Measurements from ENCODE around the gene RAB3C. TPM values are rescaled to one million over a fixed set of nuclear protein-coding genes. Genes with fewer than 3 reads are reported as not detected.

The RAB3C gene
- total RNA-seq, 1 donor from 2014 or later, result 0.45 TPM

- Histone ChIP-seq H3K4me2 (ENCODE audit: low read length) (no peak overlapping the region), H3K4me3 (ENCODE audit: insufficient read depth, low read depth, low read length) (no peak overlapping the region), H3K9ac (ENCODE audit: low read length) (no peak overlapping the region), H3K9me3 (ENCODE audit: insufficient read depth, low read depth, low read length) (no peaks in the 10 kb centered on the region), H3K36me3 (ENCODE audit: insufficient read depth, low read length) (no peaks in the 10 kb centered on the region), H3K79me2 (ENCODE audit: insufficient read depth, low read length) (no peaks in the 10 kb centered on the region), H4K20me1 (ENCODE audit: insufficient read depth, low read length) (no peaks in the 10 kb centered on the region), H3K4me1 (ENCODE audit: insufficient read depth, low read length) (no peaks in the 10 kb centered on the region), H3K27me3 (ENCODE audit: insufficient read depth, low read length) (peaks cover 7% of the 10 kb centered on the region), H2AFZ (ENCODE audit: low read depth, low read length) (no peak overlapping the region), H3K27ac (ENCODE audit: low read depth, low read length) (no peak overlapping the region)
- Mint-ChIP-seq H3K36me3 (ENCODE audit: low read depth, unreplicated experiment) (no peaks in the 10 kb centered on the region), H3K9me3 (ENCODE audit: unreplicated experiment) (no peaks in the 10 kb centered on the region), H3K4me1 (ENCODE audit: low read depth, unreplicated experiment) (no peaks in the 10 kb centered on the region), H3K4me3 (ENCODE audit: unreplicated experiment) (no peak overlapping the region), H3K27me3 (ENCODE audit: low read depth, unreplicated experiment) (peaks cover 4% of the 10 kb centered on the region), H3K27ac (ENCODE audit: unreplicated experiment) (no peak overlapping the region)
- FAIRE-seq (no peak), DNase-seq (ENCODE audit: low read depth) (no peak)
- TF ChIP-seq EZH2 (IDR thresholded peaks at IDR 0.05; ENCODE audit: insufficient read depth, low read length), result no peak
- TF ChIP-seq, protein P1, sequence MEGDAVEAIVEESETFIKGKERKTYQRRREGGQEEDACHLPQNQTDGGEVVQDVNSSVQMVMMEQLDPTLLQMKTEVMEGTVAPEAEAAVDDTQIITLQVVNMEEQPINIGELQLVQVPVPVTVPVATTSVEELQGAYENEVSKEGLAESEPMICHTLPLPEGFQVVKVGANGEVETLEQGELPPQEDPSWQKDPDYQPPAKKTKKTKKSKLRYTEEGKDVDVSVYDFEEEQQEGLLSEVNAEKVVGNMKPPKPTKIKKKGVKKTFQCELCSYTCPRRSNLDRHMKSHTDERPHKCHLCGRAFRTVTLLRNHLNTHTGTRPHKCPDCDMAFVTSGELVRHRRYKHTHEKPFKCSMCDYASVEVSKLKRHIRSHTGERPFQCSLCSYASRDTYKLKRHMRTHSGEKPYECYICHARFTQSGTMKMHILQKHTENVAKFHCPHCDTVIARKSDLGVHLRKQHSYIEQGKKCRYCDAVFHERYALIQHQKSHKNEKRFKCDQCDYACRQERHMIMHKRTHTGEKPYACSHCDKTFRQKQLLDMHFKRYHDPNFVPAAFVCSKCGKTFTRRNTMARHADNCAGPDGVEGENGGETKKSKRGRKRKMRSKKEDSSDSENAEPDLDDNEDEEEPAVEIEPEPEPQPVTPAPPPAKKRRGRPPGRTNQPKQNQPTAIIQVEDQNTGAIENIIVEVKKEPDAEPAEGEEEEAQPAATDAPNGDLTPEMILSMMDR (IDR thresholded peaks at IDR 0.05; ENCODE audit: insufficient read depth, low read depth, low read length), result no peak
Measured at GRCh38 chr5:58851153-58851552, 268.3 kb downstream of the RAB3C start.

- no peaks in the 10 kb centered on the region for H3K36me3 Mint-ChIP-seq (ENCODE audit: low read depth, unreplicated experiment)
- no peak for FAIRE-seq
- no peak overlapping the region for H3K4me2 ChIP-seq (ENCODE audit: low read length)
Measured at GRCh38 chr5:58851571-58851970, 268.7 kb downstream of the RAB3C start.

DNA sequence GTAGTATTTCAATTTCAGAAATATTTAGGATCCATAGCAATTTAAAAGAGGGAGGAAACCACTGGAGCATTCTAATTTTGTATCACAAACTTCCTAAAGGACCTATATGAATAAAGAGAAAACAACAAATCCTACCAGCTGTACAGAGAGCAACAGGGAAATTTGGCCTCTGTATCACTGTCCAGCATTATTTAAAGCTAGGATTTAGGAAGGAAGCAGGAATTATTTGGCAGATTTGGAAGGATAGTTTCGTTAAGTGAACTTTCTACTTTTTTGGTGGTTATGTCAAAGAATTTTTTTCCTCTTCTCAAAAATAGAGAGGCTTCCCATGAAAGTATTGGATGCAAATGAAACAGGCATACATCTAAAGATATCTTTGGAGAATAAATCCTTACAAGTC, 269.7 kb downstream of the RAB3C start:
- DNase-seq (ENCODE audit: low read depth) (no peak), FAIRE-seq (no peak)
- no peak overlapping the region for H3K4me3 Mint-ChIP-seq (ENCODE audit: unreplicated experiment)
- no peak overlapping the region for H3K4me2 ChIP-seq (ENCODE audit: low read length)
- peaks cover 4% of the 10 kb centered on the region for H3K27me3 Mint-ChIP-seq (ENCODE audit: low read depth, unreplicated experiment)
- no peaks in the 10 kb centered on the region for H3K36me3 ChIP-seq (ENCODE audit: insufficient read depth, low read length)
- H2AFZ ChIP-seq (ENCODE audit: low read depth, low read length), result no peak overlapping the region
- no peaks in the 10 kb centered on the region for H4K20me1 ChIP-seq (ENCODE audit: insufficient read depth, low read length)
- TF ChIP-seq, protein P1 (IDR thresholded peaks at IDR 0.05; ENCODE audit: insufficient read depth, low read depth, low read length), result no peak
- TF ChIP-seq EZH2 (IDR thresholded peaks at IDR 0.05; ENCODE audit: insufficient read depth, low read length), result no peak
- no peaks in the 10 kb centered on the region for H3K79me2 ChIP-seq (ENCODE audit: insufficient read depth, low read length)
- peaks cover 7% of the 10 kb centered on the region for H3K27me3 ChIP-seq (ENCODE audit: insufficient read depth, low read length)
- H3K9me3 Mint-ChIP-seq (ENCODE audit: unreplicated experiment), result no peaks in the 10 kb centered on the region
- H3K9me3 ChIP-seq (ENCODE audit: insufficient read depth, low read depth, low read length), result no peaks in the 10 kb centered on the region
- no peaks in the 10 kb centered on the region for H3K4me1 Mint-ChIP-seq (ENCODE audit: low read depth, unreplicated experiment)
- H3K4me1 ChIP-seq (ENCODE audit: insufficient read depth, low read length), result no peaks in the 10 kb centered on the region
- H3K27ac ChIP-seq (ENCODE audit: low read depth, low read length), result no peak overlapping the region
- H3K9ac ChIP-seq (ENCODE audit: low read length), result no peak overlapping the region
- no peak overlapping the region for H3K27ac Mint-ChIP-seq (ENCODE audit: unreplicated experiment)
- no peaks in the 10 kb centered on the region for H3K36me3 Mint-ChIP-seq (ENCODE audit: low read depth, unreplicated experiment)
- no peak overlapping the region for H3K4me3 ChIP-seq (ENCODE audit: insufficient read depth, low read depth, low read length)

More at GRCh38 chr5:58851571-58851970, 268.7 kb downstream of the RAB3C start:
- no peaks in the 10 kb centered on the region for H3K9me3 Mint-ChIP-seq (ENCODE audit: unreplicated experiment)
- Histone ChIP-seq H3K27ac (ENCODE audit: low read depth, low read length) (no peak overlapping the region), H3K4me1 (ENCODE audit: insufficient read depth, low read length) (no peaks in the 10 kb centered on the region), H3K9me3 (ENCODE audit: insufficient read depth, low read depth, low read length) (no peaks in the 10 kb centered on the region), H3K9ac (ENCODE audit: low read length) (no peak overlapping the region), H3K27me3 (ENCODE audit: insufficient read depth, low read length) (peaks cover 7% of the 10 kb centered on the region), H3K4me3 (ENCODE audit: insufficient read depth, low read depth, low read length) (no peak overlapping the region), H3K36me3 (ENCODE audit: insufficient read depth, low read length) (no peaks in the 10 kb centered on the region), H3K79me2 (ENCODE audit: insufficient read depth, low read length) (no peaks in the 10 kb centered on the region), H4K20me1 (ENCODE audit: insufficient read depth, low read length) (no peaks in the 10 kb centered on the region), H2AFZ (ENCODE audit: low read depth, low read length) (no peak overlapping the region)
- no peak for DNase-seq (ENCODE audit: low read depth)
- H3K27ac Mint-ChIP-seq (ENCODE audit: unreplicated experiment), result no peak overlapping the region
- no peaks in the 10 kb centered on the region for H3K4me1 Mint-ChIP-seq (ENCODE audit: low read depth, unreplicated experiment)
- H3K4me3 Mint-ChIP-seq (ENCODE audit: unreplicated experiment), result no peak overlapping the region
- H3K27me3 Mint-ChIP-seq (ENCODE audit: low read depth, unreplicated experiment), result peaks cover 4% of the 10 kb centered on the region
- no peak for TF ChIP-seq EZH2 (IDR thresholded peaks at IDR 0.05; ENCODE audit: insufficient read depth, low read length)
- TF ChIP-seq, protein P1 (IDR thresholded peaks at IDR 0.05; ENCODE audit: insufficient read depth, low read depth, low read length), result no peak
